ENCODE measurements around the gene PSMB3. TPM values are rescaled to one million over a fixed set of nuclear protein-coding genes. Genes with fewer than 3 reads are reported as not detected.
A peak's percentile ranks its signal among the peaks of the same experiment; 100 is the strongest.

Gene PSMB3
- 367 and 404 TPM in 2 replicates for total RNA-seq

- DNase-seq (ENCODE audit: low read depth, low spot score), result peak; percentile 99
Observed at GRCh38 chr17:38752308-38753070, at the start of gene PSMB3. TSS of gene PSMB3 (plus strand) at chr17:38752741. CDS start at chr17:38752827, 86 bp downstream.

- no peak for DNase-seq (ENCODE audit: low read depth, low spot score)
Observed at GRCh38 chr17:38702916-38703741, 49.4 kb upstream of the PSMB3 start.

- no peak for DNase-seq (ENCODE audit: low read depth, low spot score)
Observed at GRCh38 chr17:38703742-38704605, 48.6 kb upstream of the PSMB3 start.

- DNase-seq (ENCODE audit: low read depth, low spot score), result peak; percentile 36
Observed at GRCh38 chr17:38704606-38705522, 47.7 kb upstream of the PSMB3 start, which contains the start of gene MLLT6. TSS of gene MLLT6 (plus strand) at chr17:38705273. CDS start at chr17:38705633, 360 bp downstream.

DNA sequence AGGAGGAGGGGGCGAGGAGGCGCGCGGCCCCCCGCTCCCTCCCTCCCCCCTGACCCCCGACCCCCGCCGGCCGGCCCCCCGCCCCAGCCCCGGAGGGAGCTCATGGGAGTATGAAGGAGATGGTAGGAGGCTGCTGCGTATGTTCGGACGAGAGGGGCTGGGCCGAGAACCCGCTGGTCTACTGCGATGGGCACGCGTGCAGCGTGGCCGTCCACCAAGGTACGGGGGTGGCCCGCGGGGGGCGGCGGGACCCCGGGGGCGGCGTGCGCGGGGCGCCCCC, 47.1 kb upstream of the PSMB3 start:
- no peak for DNase-seq (ENCODE audit: low read depth, low spot score)

GRCh38 chr17:38705803-38706504, 46.6 kb upstream of the PSMB3 start:
- DNase-seq (ENCODE audit: low read depth, low spot score), result no peak

GRCh38 chr17:38706505-38707216, 45.9 kb upstream of the PSMB3 start:
- no peak for DNase-seq (ENCODE audit: low read depth, low spot score)

DNA sequence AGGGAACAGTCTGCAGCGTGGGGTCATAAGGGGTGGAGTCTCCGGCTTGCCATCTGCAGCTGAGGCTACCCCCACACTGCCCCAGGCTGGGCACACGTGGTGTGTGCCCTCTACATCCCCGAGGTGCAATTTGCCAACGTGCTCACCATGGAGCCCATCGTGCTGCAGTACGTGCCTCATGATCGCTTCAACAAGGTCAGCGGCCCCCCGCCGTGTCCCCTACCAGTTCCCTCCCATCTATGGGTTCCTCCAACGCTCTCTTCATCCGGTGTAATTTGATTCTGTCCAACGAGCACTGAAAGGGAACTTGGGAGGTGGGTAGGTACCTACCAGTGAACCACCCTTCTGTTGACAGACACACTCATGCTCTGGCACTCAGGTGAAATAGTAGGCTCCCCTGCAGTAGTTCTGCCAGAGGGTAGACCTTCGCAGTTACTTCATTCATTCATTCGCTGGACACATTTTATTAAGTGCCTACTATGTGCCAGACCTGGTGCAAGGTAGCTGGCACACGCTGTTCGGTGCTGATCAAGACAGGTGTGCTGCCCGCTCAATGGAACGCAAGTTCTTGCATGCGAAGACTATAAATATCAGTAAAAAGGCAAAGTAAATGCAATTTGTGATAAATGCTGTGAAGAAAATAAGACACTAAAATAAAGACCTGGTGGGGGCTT, 44.7 kb upstream of the PSMB3 start:
- DNase-seq (ENCODE audit: low read depth, low spot score), result no peak

GRCh38 chr17:38709104-38709820, 43.3 kb upstream of the PSMB3 start:
- no peak for DNase-seq (ENCODE audit: low read depth, low spot score)

- no peak for DNase-seq (ENCODE audit: low read depth, low spot score)
Observed at GRCh38 chr17:38709864-38710603, 42.5 kb upstream of the PSMB3 start.

DNA sequence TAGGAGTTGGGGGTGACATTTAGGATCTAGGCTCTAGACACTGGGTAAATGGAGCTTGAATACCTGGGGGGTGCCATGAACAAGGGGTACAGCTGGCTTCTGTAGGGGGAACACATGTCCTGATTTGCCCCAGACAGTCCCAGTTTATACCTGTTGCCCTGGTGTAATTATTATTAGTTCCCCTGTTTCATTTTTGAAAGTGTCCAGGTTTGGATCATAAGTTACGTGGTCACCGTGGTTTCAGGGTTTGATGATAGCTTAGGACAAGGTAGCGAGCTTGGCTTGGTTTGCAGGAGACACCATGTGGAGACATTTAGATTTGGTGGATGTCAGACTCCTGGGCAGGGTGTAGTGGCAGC, 42.0 kb upstream of the PSMB3 start:
- DNase-seq (ENCODE audit: low read depth, low spot score), result no peak

GRCh38 chr17:38710985-38711384, 41.6 kb upstream of the PSMB3 start:
- DNase-seq (ENCODE audit: low read depth, low spot score), result no peak

DNA sequence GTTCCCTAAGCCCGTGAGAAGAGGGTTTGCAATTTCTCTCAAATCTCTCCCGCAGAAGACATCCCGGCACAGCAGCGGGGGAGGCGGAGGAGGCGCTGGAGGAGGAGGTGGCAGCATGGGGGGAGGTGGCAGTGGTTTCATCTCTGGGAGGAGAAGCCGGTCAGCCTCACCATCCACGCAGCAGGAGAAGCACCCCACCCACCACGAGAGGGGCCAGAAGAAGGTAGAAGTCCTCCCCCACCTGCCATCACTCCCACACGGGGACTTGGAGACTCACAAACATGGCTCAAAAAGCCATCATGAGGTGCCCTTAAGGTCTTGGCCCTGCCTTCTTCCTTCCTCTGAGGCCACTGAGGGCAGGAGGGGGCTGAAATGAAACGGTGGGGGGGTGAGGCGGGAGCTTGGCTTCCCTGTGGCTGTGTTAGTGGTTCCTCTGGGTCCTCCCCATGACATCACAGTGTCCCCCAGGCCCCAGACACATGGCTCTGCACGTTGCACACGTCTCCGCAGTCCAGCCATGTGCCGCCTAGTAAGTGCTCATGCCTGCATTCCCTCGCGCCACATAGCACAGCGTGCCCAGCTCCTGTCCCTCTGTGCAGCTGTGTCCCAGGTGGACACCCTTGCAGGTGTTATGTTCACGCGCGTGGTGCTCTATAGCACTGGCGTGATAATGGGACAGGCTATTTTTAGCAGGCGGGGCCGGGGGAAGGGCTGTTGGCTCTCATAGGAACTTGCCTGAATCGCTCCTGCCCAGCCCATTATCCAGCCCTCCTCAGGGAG, 40.6 kb upstream of the PSMB3 start:
- no peak for DNase-seq (ENCODE audit: low read depth, low spot score)

- DNase-seq (ENCODE audit: low read depth, low spot score), result no peak
Observed at GRCh38 chr17:38712593-38712992, 39.9 kb upstream of the PSMB3 start.

GRCh38 chr17:38713456-38714075, 39.0 kb upstream of the PSMB3 start:
- DNase-seq (ENCODE audit: low read depth, low spot score), result no peak

DNA sequence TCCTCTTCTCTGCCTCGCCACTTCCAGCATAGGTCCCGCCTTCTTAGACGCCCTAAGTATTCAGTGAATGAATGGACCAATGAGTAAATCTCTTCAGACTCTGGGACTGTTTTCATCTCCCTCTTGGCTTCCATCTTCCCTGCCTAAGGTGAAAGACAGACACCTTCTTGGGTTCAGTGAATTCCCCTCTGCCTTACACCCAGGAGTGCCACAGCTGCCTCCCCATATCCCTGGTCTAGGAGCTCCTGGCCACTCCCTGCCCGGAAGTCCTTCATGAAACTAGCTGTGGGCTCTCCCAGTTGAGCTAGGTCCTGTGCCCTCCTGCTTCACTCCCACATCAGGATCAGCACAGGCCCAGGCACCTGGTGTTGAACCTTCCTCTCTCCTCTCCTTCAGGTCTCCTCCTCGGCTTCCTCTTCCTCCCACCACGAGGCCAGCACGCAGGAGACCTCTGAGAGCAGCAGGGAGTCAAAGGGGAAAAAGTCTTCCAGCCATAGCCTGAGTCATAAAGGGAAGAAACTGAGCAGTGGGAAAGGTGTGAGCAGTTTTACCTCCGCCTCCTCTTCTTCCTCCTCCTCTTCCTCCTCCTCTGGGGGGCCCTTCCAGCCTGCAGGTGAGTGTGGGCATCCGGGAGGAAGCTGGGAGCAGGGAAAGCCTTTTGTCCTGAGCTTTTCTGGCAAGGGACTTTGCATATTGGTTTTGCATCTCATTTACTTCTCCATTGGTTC, 37.2 kb upstream of the PSMB3 start:
- DNase-seq (ENCODE audit: low read depth, low spot score), result no peak

Data from pulmonary artery endothelial cell (primary cell).